Vagina (tissue), 2 donors: Measurements from ENCODE around the gene TTC28. TPM values are rescaled to one million over a fixed set of nuclear protein-coding genes. Genes with fewer than 3 reads are reported as not detected.

ENCODE experiments used
- DNase-seq, 2 donors: peaks; one replicate each; pipeline ENCODE4 v3.0.0-alpha.2; 2017; ENCODE audit errors: extremely low spot score in 2 of 2
- H3K27ac ChIP-seq: fragments of 200-600 bp; sonication (generic); one replicate; pipeline ENCODE4 v1.5.1; 2019
- H3K27me3 ChIP-seq: fragments of 200-600 bp; sonication (generic); one replicate; pipeline ENCODE4 v1.5.1; 2019
- H3K36me3 ChIP-seq, 2 donors: fragments of 200-600 bp; sonication (generic); one replicate each; pipeline ENCODE4 v1.5.1; 2017 to 2019
- H3K4me1 ChIP-seq: fragments of 200-600 bp; sonication (generic); one replicate; pipeline ENCODE4 v1.5.1; 2019
- H3K4me3 ChIP-seq, 2 donors: fragments of 200-600 bp; sonication (generic); 1 replicate in 1 of 2; 2 replicates in 1 of 2; pipeline ENCODE4 v1.5.1; 2016 to 2019
- H3K9me3 ChIP-seq: fragments of 200-600 bp; sonication (generic); one replicate; pipeline ENCODE4 v1.5.1; 2019
- POLR2A ChIP-seq, 2 donors: fragments of 450-650 bp; IDR thresholded peaks; one replicate each; pipeline ENCODE4 v1.6.1; 2017; ENCODE audit warnings: antibody characterized with exemption in 2 of 2, mild to moderate bottlenecking in 2 of 2, moderate library complexity in 2 of 2
- POLR2AphosphoS5 ChIP-seq, 2 donors: sonication (generic); formaldehyde crosslinking; IDR thresholded peaks; one replicate each; pipeline ENCODE4 v1.9.0; 2017; ENCODE audit warnings: antibody characterized with exemption in 2 of 2, mild to moderate bottlenecking in 2 of 2, low read depth in 1 of 2; ENCODE audit not compliant: insufficient read depth in 1 of 2
- intact Hi-C: fragments of 100-400 bp; cut with DNase I; formaldehyde crosslinking; loops from one replicate; pipeline ENCODE4 v1.15.1; 2023
- total RNA-seq: library from RNA; depleted of rRNA; stranded (reverse); fragments of >200 nt; gene quantifications from one replicate; pipeline ENCODE4 v1.2.3, GENCODE V29; 2016
- TF ChIP-seq, protein P1 (sequence below), 3 experiments: fragments of 450-650 bp in 2 of 3; fragments of 200-600 bp in 1 of 3; sonication (generic) in 1 of 3; IDR thresholded peaks; one replicate each; pipeline ENCODE4 v1.5.1; 2017 to 2019; ENCODE audit warnings: antibody characterized with exemption in 3 of 3, mild to moderate bottlenecking in 2 of 3, moderate library complexity in 2 of 3

Gene TTC28
- total RNA-seq, 1 donor from 2014 or later: 41.7 TPM

DNA sequence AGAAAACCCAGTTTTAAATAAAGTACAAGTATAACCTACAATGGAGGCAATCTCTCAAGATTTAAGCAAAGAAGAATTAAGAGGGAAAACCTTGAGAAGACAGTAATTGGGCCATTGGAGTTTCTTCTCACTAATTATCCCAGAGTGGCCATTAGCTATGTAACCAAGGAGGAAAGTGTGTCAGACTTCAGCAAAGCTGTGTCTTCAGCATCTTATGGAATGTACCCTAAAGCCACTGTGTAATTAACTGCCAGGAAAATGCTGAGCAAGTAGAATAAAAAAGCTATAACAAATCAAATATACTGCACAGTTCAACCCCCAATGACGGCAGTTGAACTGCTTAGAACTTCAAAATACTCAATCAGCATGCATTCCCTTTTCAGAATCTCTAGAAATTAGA is 261.6 kb downstream of the TTC28 start:
- intact Hi-C loops: no loop called here
- no peak overlapping the region for H3K27ac ChIP-seq
- TF ChIP-seq POLR2A (IDR thresholded peaks at IDR 0.05) (no peak), POLR2AphosphoS5 (IDR thresholded peaks at IDR 0.05; ENCODE audit: insufficient read depth in 1 of 2, low read depth in 1 of 2) (no peak)
- TF ChIP-seq, protein P1, sequence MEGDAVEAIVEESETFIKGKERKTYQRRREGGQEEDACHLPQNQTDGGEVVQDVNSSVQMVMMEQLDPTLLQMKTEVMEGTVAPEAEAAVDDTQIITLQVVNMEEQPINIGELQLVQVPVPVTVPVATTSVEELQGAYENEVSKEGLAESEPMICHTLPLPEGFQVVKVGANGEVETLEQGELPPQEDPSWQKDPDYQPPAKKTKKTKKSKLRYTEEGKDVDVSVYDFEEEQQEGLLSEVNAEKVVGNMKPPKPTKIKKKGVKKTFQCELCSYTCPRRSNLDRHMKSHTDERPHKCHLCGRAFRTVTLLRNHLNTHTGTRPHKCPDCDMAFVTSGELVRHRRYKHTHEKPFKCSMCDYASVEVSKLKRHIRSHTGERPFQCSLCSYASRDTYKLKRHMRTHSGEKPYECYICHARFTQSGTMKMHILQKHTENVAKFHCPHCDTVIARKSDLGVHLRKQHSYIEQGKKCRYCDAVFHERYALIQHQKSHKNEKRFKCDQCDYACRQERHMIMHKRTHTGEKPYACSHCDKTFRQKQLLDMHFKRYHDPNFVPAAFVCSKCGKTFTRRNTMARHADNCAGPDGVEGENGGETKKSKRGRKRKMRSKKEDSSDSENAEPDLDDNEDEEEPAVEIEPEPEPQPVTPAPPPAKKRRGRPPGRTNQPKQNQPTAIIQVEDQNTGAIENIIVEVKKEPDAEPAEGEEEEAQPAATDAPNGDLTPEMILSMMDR (IDR thresholded peaks at IDR 0.05): no peak

DNA sequence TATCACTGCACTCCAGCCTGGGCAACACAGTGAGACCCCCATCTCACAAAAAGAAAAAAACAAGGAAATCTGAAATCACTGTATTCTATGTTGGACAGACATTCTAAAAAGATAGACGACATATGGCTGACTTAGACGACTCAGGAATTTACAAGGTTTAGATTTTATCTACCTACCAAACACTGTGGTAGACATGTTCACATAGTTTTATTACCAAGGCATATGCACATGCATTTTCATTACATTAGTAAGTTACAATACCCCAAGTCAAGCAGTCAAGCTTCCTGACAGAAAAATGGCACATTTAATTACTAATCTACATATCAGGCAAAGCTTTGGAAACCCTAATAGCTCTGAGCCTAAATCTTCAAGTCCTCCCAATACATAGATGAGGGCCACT is 262.2 kb downstream of the TTC28 start:
- Histone ChIP-seq H3K36me3 (no peaks in the 10 kb centered on the region), H3K9me3 (no peaks in the 10 kb centered on the region), H3K4me1 (no peaks in the 10 kb centered on the region), H3K27ac (no peak overlapping the region), H3K4me3 (no peak overlapping the region), H3K27me3 (no peaks in the 10 kb centered on the region)
- DNase-seq: no peak
- intact Hi-C loops: no loop called here
- TF ChIP-seq, protein P1 (IDR thresholded peaks at IDR 0.05): no peak
- no peak for TF ChIP-seq POLR2AphosphoS5 (IDR thresholded peaks at IDR 0.05; ENCODE audit: insufficient read depth in 1 of 2, low read depth in 1 of 2)
- no peak for TF ChIP-seq POLR2A (IDR thresholded peaks at IDR 0.05)

More for the DNA sequence above, 261.6 kb downstream of the TTC28 start:
- DNase-seq: no peak
- Histone ChIP-seq H3K4me1 (no peaks in the 10 kb centered on the region), H3K27me3 (no peaks in the 10 kb centered on the region), H3K4me3 (no peak overlapping the region), H3K36me3 (no peaks in the 10 kb centered on the region), H3K9me3 (no peaks in the 10 kb centered on the region)

- Histone ChIP-seq H3K9me3 (no peaks in the 10 kb centered on the region), H3K4me1 (peaks cover 15% of the 10 kb centered on the region), H3K27me3 (no peaks in the 10 kb centered on the region), H3K4me3 (no peak overlapping the region), H3K27ac (no peak overlapping the region), H3K36me3 (no peaks in the 10 kb centered on the region)
- intact Hi-C loops: no loop called here
- TF ChIP-seq, protein P1 (IDR thresholded peaks at IDR 0.05): no peak
- TF ChIP-seq POLR2A (IDR thresholded peaks at IDR 0.05) (no peak), POLR2AphosphoS5 (IDR thresholded peaks at IDR 0.05; ENCODE audit: insufficient read depth in 1 of 2, low read depth in 1 of 2) (no peak)
- no peak for DNase-seq
Measured at GRCh38 chr22:28414913-28415312, 264.7 kb downstream of the TTC28 start.

DNA sequence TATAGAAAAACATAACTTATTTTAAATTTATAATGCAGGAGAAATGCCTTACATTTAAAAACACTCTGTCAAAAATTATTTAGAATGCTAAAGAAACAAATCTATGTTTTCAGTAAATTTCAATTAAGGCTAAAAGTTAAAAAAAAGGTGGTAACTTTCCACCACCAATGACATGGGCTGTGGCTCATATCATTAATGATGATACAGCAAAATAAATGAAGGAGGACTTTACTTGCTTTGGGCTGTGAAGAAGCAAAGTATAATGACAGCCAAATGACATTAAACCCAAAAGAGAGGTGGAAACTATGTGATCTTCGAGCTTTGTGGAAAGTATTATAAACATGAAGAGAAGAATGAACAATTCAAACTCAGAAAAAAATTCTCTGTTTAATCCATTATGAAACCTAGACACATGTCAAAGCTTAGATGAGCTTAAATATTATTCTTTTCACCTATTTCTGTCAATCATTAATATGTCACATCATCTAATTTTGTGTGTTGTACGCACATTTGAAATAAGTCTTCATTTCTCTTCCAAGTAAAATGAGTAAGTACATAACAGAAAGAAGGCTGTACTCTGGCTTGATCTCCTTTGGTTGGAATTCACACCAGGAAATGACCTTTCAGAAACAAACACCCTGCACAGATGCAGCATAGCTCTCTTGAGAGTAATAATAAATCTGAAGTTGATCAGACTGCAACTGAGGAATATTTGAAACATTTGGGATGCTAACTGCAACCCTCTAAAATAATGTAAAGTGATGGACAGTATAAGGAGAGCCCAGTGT is 265.8 kb downstream of the TTC28 start:
- intact Hi-C loops: no loop called here
- H3K27me3 ChIP-seq: no peaks in the 10 kb centered on the region
- DNase-seq: no peak
- H3K4me1 ChIP-seq: peaks cover 15% of the 10 kb centered on the region
- no peaks in the 10 kb centered on the region for H3K36me3 ChIP-seq
- no peaks in the 10 kb centered on the region for H3K9me3 ChIP-seq
- no peak overlapping the region for H3K27ac ChIP-seq
- no peak overlapping the region for H3K4me3 ChIP-seq
- no peak for TF ChIP-seq POLR2AphosphoS5 (IDR thresholded peaks at IDR 0.05; ENCODE audit: insufficient read depth in 1 of 2, low read depth in 1 of 2)
- TF ChIP-seq, protein P1 (IDR thresholded peaks at IDR 0.05): no peak
- TF ChIP-seq POLR2A (IDR thresholded peaks at IDR 0.05): no peak

DNA sequence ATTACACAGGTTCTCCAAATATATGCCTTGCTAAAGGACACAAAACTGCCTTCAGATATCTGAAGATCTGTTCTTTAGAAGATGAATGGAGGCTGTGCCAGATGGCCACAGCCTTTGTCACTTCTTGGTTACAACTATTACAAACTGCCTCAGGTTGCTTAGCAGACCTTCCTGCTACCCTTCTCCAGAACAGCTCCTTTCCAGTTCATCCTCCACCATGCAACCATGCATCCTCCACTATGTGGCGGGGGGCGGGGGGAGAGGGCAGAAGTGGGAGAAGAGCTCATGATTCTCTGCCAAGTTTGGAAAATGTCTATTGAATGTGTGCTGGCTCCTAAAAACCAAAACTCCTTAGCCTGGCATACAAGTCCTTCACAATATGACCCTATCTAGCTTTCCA is 267.5 kb downstream of the TTC28 start:
- Histone ChIP-seq H3K4me3 (no peak overlapping the region), H3K27me3 (no peaks in the 10 kb centered on the region), H3K4me1 (peaks cover 15% of the 10 kb centered on the region), H3K36me3 (no peaks in the 10 kb centered on the region), H3K27ac (no peak overlapping the region), H3K9me3 (no peaks in the 10 kb centered on the region)
- no peak for DNase-seq
- intact Hi-C loops: no loop called here
- TF ChIP-seq, protein P1 (IDR thresholded peaks at IDR 0.05): no peak
- TF ChIP-seq POLR2AphosphoS5 (IDR thresholded peaks at IDR 0.05; ENCODE audit: insufficient read depth in 1 of 2, low read depth in 1 of 2): no peak
- no peak for TF ChIP-seq POLR2A (IDR thresholded peaks at IDR 0.05)
